ENCODE results near the gene IL34. TPM values are rescaled to one million over a fixed set of nuclear protein-coding genes. Genes with fewer than 3 reads are reported as not detected.

Gene IL34
- total and polyA plus RNA-seq, 2 of the 13 experiments (the other 11 are each of a cell fraction or from before 2014, with no cell fraction given) = 1.2 to 1.3 TPM

- H3K36me3 ChIP-seq (replicated peaks in 1 of 2; ENCODE audit: control insufficient read depth in 1 of 2, insufficient read depth in 2 of 2, low read length in 2 of 2) = peaks cover 7 to 8% of the 10 kb centered on the region in 2 experiments; a peak in 2 of 5 replicates
- H4K20me1 ChIP-seq (ENCODE audit: insufficient read depth, low read length) = no peaks in the 10 kb centered on the region
- peaks cover 54% of the 10 kb centered on the region for H3K4me1 ChIP-seq (ENCODE audit: insufficient read depth, low read length)
- TF ChIP-seq TFAP4 (IDR thresholded peaks at IDR 0.05; ENCODE audit: borderline replicate concordance, low read depth) (no peak), ZNF367 (CRISPR knock-in tag; IDR thresholded peaks at IDR 0.05; ENCODE audit: borderline replicate concordance) (no peak), SKI (IDR thresholded peaks at IDR 0.05; ENCODE audit: partially characterized antibody) (no peak), PRPF4 (IDR thresholded peaks at IDR 0.05; ENCODE audit: low read depth, low read length, poor library complexity, severe bottlenecking) (no peak), MED8 (CRISPR knock-in tag; IDR thresholded peaks at IDR 0.05; ENCODE audit: insufficient replicate concordance) (no peak), ZNF775 (CRISPR knock-in tag; IDR thresholded peaks at IDR 0.05; ENCODE audit: borderline replicate concordance) (no peak), ZNF180 (CRISPR knock-in tag; IDR thresholded peaks at IDR 0.05; ENCODE audit: borderline replicate concordance, low read depth) (no peak), HDAC6 (IDR thresholded peaks at IDR 0.05; ENCODE audit: low read depth, low read length) (no peak), ZNF280B (CRISPR knock-in tag; IDR thresholded peaks at IDR 0.05; ENCODE audit: borderline replicate concordance) (no peak)
- 100% methylated on average over 2 of the region's 4 CpGs for WGBS (ENCODE audit: low lambda C conversion rate)
- FAIRE-seq = no peak
- DNase-seq (ENCODE audit: low spot score) = no peak
- H3K9me3 ChIP-seq (ENCODE audit: low read length) = no peaks in the 10 kb centered on the region
- H3K4me3 ChIP-seq (replicated peaks in 1 of 3; ENCODE audit: insufficient read depth in 1 of 3, low read depth in 2 of 3, low read length in 3 of 3) = no peak overlapping the region
- H3K27me3 ChIP-seq (ENCODE audit: control insufficient read depth in 1 of 2, insufficient read depth in 2 of 2, low read length in 2 of 2) = no peaks in the 10 kb centered on the region
- H3K9ac ChIP-seq (ENCODE audit: insufficient read depth, low read depth, low read length) = no peak overlapping the region
- no peak overlapping the region for H2AFZ ChIP-seq (ENCODE audit: low read length)
- no peak overlapping the region for H3K4me2 ChIP-seq (ENCODE audit: low read depth, low read length)
- ChIA-PET POLR2A (interaction anchor here (0.8 to 2.6 kb wide), 5 partner anchors 8 to 30 kb away, joined by 3 to 14 read pairs (median 9); no protein-coding TSS in a partner anchor), CTCF (ENCODE audit: low intra/inter-chr PET ratio, low total read pairs) (no interaction called here)
- H3K79me2 ChIP-seq (ENCODE audit: insufficient read depth, low read length) = no peaks in the 10 kb centered on the region
- in situ Hi-C loops (cut with HindIII; ENCODE audit: extremely low pct_ligation_motif_present, low pct_unique_long_range_greater_than_20kb) = no loop called here
- ATAC-seq = no peak
- no peak overlapping the region for H3K27ac ChIP-seq (ENCODE audit: extremely low read length, insufficient read depth, low read length)
- BruUV-seq (replicated peaks) = no TSS peak
- intact Hi-C loops (cut with micrococcal nuclease; ENCODE audit: unreplicated experiment) = no loop called here
Measured at GRCh38 chr16:70694868-70695218, 48.5 kb downstream of the IL34 start.
